GM12872 (cell line): ENCODE data around the gene PTBP1.

Experiments used
- CTCF ChIP-seq: IDR thresholded peaks from 3 replicates; pipeline ENCODE4 v1.5.1; 2011; ENCODE audit warnings: low read depth, mild to moderate bottlenecking, low read length, moderate library complexity; ENCODE audit not compliant: insufficient read depth

Gene PTBP1

GRCh38 chr19:800360-801029 is 3.2 kb downstream of the PTBP1 start:
- no peak for TF ChIP-seq CTCF

- TF ChIP-seq CTCF = no peak
These were observed 4.0 kb downstream of the PTBP1 start for GRCh38 chr19:801030-801860.

- TF ChIP-seq CTCF = no peak
These were observed 4.7 kb downstream of the PTBP1 start for GRCh38 chr19:801861-802497.

- TF ChIP-seq CTCF = no peak
These were observed 5.3 kb downstream of the PTBP1 start for GRCh38 chr19:802498-803098.

- no peak for TF ChIP-seq CTCF
These were observed 5.9 kb downstream of the PTBP1 start for GRCh38 chr19:803099-803561.

- TF ChIP-seq CTCF = no peak
These were observed 6.6 kb downstream of the PTBP1 start for GRCh38 chr19:803686-804418.
